KMS-11 (cell line): ENCODE data around the gene RPL3.

Experiments used
- H2AFZ ChIP-seq: fragments of 200-600 bp; sonication (generic); 2 replicates; pipeline ENCODE4 v1.6.1; 2016; ENCODE audit warnings: antibody characterized with exemption, mixed run types, low read depth
- H3K27ac ChIP-seq: fragments of 200-600 bp; sonication (generic); 2 replicates; pipeline ENCODE4 v1.6.1; 2016; ENCODE audit warnings: mild to moderate bottlenecking, mixed run types
- H3K27me3 ChIP-seq: fragments of 200-600 bp; sonication (generic); 2 replicates; pipeline ENCODE4 v1.6.1; 2017; ENCODE audit warnings: mild to moderate bottlenecking, low read depth, mixed run types, moderate library complexity; ENCODE audit not compliant: insufficient read depth
- H3K36me3 ChIP-seq: fragments of 200-600 bp; sonication (generic); 2 replicates; pipeline ENCODE4 v1.6.1; 2017; ENCODE audit warnings: mild to moderate bottlenecking, mixed run types; ENCODE audit not compliant: insufficient read depth
- H3K4me1 ChIP-seq: fragments of 200-600 bp; sonication (generic); 2 replicates; pipeline ENCODE4 v1.6.1; 2016; ENCODE audit warnings: mild to moderate bottlenecking, low read depth, mixed run types; ENCODE audit not compliant: poor library complexity, severe bottlenecking
- H3K4me2 ChIP-seq: fragments of 200-600 bp; sonication (generic); 2 replicates; pipeline ENCODE4 v1.7.0; 2016; ENCODE audit warnings: mild to moderate bottlenecking, mixed run types
- H3K4me3 ChIP-seq: fragments of 200-600 bp; sonication (generic); IDR thresholded peaks from 2 replicates; pipeline ENCODE4 v1.6.1; 2017; ENCODE audit warnings: low read depth, low read length, mixed read lengths; ENCODE audit not compliant: insufficient read depth
- H3K79me2 ChIP-seq: fragments of 200-600 bp; sonication (generic); 2 replicates; pipeline ENCODE4 v1.6.1; 2016; ENCODE audit warnings: low read depth, mixed run types; ENCODE audit not compliant: insufficient read depth
- H3K9ac ChIP-seq: fragments of 200-600 bp; sonication (generic); 2 replicates; pipeline ENCODE4 v1.6.1; 2016; ENCODE audit warnings: mild to moderate bottlenecking, mixed run types
- H4K20me1 ChIP-seq: fragments of 200-600 bp; sonication (generic); 2 replicates; pipeline ENCODE4 v1.6.1; 2016; ENCODE audit warnings: mild to moderate bottlenecking, mixed run types; ENCODE audit not compliant: insufficient read depth
- TF ChIP-seq, protein P1 (sequence below): fragments of 200-600 bp; sonication (generic); conservative IDR thresholded peaks from 2 replicates; pipeline ENCODE4 v1.6.1; 2017; ENCODE audit warnings: low read depth, mild to moderate bottlenecking, antibody characterized with exemption, low read length, moderate library complexity, mixed read lengths

RPL3 gene

GRCh38 chr22:39283322-39284141 is 35.9 kb downstream of the RPL3 start:
- H3K27ac ChIP-seq: no peak overlapping the region
- H3K4me3 ChIP-seq: no peak overlapping the region
- no peaks in the 10 kb centered on the region for H4K20me1 ChIP-seq
- H3K79me2 ChIP-seq: no peaks in the 10 kb centered on the region
- no peaks in the 10 kb centered on the region for H3K36me3 ChIP-seq
- H3K4me2 ChIP-seq: no peak overlapping the region
- H3K9ac ChIP-seq: no peak overlapping the region
- peaks cover 63% of the 10 kb centered on the region for H3K27me3 ChIP-seq
- no peak overlapping the region for H2AFZ ChIP-seq
- TF ChIP-seq, protein P1, sequence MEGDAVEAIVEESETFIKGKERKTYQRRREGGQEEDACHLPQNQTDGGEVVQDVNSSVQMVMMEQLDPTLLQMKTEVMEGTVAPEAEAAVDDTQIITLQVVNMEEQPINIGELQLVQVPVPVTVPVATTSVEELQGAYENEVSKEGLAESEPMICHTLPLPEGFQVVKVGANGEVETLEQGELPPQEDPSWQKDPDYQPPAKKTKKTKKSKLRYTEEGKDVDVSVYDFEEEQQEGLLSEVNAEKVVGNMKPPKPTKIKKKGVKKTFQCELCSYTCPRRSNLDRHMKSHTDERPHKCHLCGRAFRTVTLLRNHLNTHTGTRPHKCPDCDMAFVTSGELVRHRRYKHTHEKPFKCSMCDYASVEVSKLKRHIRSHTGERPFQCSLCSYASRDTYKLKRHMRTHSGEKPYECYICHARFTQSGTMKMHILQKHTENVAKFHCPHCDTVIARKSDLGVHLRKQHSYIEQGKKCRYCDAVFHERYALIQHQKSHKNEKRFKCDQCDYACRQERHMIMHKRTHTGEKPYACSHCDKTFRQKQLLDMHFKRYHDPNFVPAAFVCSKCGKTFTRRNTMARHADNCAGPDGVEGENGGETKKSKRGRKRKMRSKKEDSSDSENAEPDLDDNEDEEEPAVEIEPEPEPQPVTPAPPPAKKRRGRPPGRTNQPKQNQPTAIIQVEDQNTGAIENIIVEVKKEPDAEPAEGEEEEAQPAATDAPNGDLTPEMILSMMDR: no peak
- no peaks in the 10 kb centered on the region for H3K4me1 ChIP-seq

- Histone ChIP-seq H3K4me1 (no peaks in the 10 kb centered on the region), H2AFZ (no peak overlapping the region), H4K20me1 (no peaks in the 10 kb centered on the region), H3K27ac (no peak overlapping the region), H3K36me3 (no peaks in the 10 kb centered on the region), H3K4me2 (no peak overlapping the region), H3K79me2 (no peaks in the 10 kb centered on the region), H3K9ac (no peak overlapping the region), H3K27me3 (peaks cover 65% of the 10 kb centered on the region), H3K4me3 (no peak overlapping the region)
- TF ChIP-seq, protein P1: no peak
Observed at GRCh38 chr22:39282645-39283321, 36.6 kb downstream of the RPL3 start.

- TF ChIP-seq, protein P1: no peak
- Histone ChIP-seq H3K27me3 (peaks cover 61% of the 10 kb centered on the region), H3K79me2 (no peaks in the 10 kb centered on the region), H4K20me1 (no peaks in the 10 kb centered on the region), H3K4me2 (no peak overlapping the region), H3K36me3 (no peaks in the 10 kb centered on the region), H2AFZ (no peak overlapping the region), H3K9ac (no peak overlapping the region), H3K27ac (no peak overlapping the region), H3K4me1 (no peaks in the 10 kb centered on the region), H3K4me3 (no peak overlapping the region)
Observed at GRCh38 chr22:39281126-39281525, 38.3 kb downstream of the RPL3 start.

GRCh38 chr22:39280250-39280649 is 39.2 kb downstream of the RPL3 start:
- no peaks in the 10 kb centered on the region for H3K4me1 ChIP-seq
- H3K27me3 ChIP-seq: peaks cover 55% of the 10 kb centered on the region
- H2AFZ ChIP-seq: no peak overlapping the region
- no peak overlapping the region for H3K4me2 ChIP-seq
- TF ChIP-seq, protein P1: no peak
- H3K4me3 ChIP-seq: no peak overlapping the region
- H3K9ac ChIP-seq: no peak overlapping the region
- H3K36me3 ChIP-seq: no peaks in the 10 kb centered on the region
- no peak overlapping the region for H3K27ac ChIP-seq
- H3K79me2 ChIP-seq: no peaks in the 10 kb centered on the region
- H4K20me1 ChIP-seq: no peaks in the 10 kb centered on the region
